ENCODE results near the gene STK4.
"Not testable (repeated sequence)": the region's sequence is repeated elsewhere in the genome, so short reads cannot be mapped to it uniquely, and the experiment has no call there.

The STK4 gene

DNA sequence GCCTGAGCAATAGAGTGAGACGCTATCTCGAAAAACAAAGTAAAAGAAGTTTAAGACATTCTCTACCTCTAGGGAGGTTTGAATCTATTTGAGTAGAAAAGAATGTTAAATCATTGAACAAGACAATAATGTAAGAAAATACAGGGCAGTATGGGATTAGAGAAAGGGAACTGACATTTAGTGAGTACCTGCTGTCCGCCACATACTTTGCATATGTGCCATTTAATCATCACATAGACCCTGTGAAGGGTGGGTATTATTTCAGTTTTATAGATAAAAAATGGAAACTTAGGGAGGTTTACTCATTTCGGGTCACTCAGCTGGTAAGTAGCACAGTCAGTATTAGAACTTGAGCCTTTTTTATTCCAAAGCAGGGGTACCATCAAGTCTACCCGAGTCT lies 31.4 kb downstream of the STK4 start:
- DNase-seq (ENCODE audit: insufficient read length, low spot score), result no peak
- TF ChIP-seq POLR2AphosphoS5 (IDR thresholded peaks at IDR 0.05; ENCODE audit: low read depth, low read length), result no peak
- TF ChIP-seq POU2F2 (IDR thresholded peaks at IDR 0.05; ENCODE audit: low read depth, low read length), result no peak
- TF ChIP-seq SPI1 (IDR thresholded peaks at IDR 0.05; ENCODE audit: low read depth, low read length), result peak; percentile 48
- TF ChIP-seq PAX5 (IDR thresholded peaks at IDR 0.05; ENCODE audit: insufficient read depth, low read length, severe bottlenecking), result no peak
- TF ChIP-seq POLR2A (IDR thresholded peaks at IDR 0.05; ENCODE audit: low read depth, low read length), result no peak
- no peak for TF ChIP-seq TAF1 (IDR thresholded peaks at IDR 0.05; ENCODE audit: low read depth, low read length)
- no peak for FAIRE-seq

DNA sequence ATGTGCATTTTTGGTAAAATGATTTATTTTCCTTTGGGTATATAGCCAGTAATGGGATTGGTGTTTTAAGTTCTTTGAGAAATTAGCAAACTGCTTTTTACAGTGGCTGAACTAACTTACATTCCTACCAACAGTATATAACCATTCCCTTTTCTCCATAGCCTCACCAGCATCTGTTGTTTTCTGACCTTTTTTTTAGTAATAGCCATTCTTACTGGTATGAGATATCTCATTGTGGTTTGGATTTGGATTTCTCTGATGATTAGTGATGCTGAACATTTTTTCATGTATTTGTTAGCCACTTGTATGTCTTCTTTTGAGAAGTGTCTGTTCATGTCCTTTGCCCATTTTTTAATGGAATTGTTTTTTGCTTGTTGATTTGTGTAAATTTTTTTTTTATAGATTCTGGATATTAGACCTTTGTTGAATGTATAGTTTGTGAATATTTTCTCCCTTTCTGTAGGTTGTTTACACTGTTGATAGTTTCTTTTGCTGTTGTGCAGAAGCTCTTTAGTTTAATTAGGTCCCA lies 42.3 kb downstream of the STK4 start:
- no peak for FAIRE-seq
- TF ChIP-seq PAX5 (IDR thresholded peaks at IDR 0.05; ENCODE audit: insufficient read depth, low read length, severe bottlenecking) (no peak), POLR2A (IDR thresholded peaks at IDR 0.05; ENCODE audit: low read depth, low read length) (no peak), POLR2AphosphoS5 (IDR thresholded peaks at IDR 0.05; ENCODE audit: low read depth, low read length) (no peak), SPI1 (IDR thresholded peaks at IDR 0.05; ENCODE audit: low read depth, low read length) (no peak), TAF1 (IDR thresholded peaks at IDR 0.05; ENCODE audit: low read depth, low read length) (no peak), POU2F2 (IDR thresholded peaks at IDR 0.05; ENCODE audit: low read depth, low read length) (no peak)
- no peak for DNase-seq (ENCODE audit: insufficient read length, low spot score)

DNA sequence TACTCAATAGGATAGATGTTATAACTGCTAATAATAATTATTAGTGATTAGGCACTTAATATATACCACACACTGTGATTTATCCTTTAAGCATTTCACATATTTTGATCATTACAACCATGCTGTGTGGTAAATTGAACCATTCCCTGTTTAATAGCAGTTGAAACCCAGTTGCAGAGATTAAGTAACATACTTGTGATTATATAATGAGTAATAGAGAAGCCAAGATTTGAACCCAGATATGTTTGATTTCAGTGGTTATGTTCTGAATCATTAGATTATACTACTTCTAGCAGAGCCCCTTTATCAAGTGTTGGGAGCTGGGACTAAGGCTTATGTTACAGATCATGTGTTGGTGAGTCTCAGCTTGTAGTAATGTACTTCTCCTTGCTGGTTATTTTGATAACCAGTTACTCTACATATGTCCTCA lies 44.1 kb downstream of the STK4 start:
- TF ChIP-seq POLR2A (IDR thresholded peaks at IDR 0.05; ENCODE audit: low read depth, low read length), result no peak
- no peak for TF ChIP-seq PAX5 (IDR thresholded peaks at IDR 0.05; ENCODE audit: insufficient read depth, low read length, severe bottlenecking)
- no peak for TF ChIP-seq SPI1 (IDR thresholded peaks at IDR 0.05; ENCODE audit: low read depth, low read length)
- no peak for TF ChIP-seq POLR2AphosphoS5 (IDR thresholded peaks at IDR 0.05; ENCODE audit: low read depth, low read length)
- TF ChIP-seq POU2F2 (IDR thresholded peaks at IDR 0.05; ENCODE audit: low read depth, low read length), result no peak
- no peak for TF ChIP-seq TAF1 (IDR thresholded peaks at IDR 0.05; ENCODE audit: low read depth, low read length)
- FAIRE-seq (no peak), DNase-seq (ENCODE audit: insufficient read length, low spot score) (no peak)

DNA sequence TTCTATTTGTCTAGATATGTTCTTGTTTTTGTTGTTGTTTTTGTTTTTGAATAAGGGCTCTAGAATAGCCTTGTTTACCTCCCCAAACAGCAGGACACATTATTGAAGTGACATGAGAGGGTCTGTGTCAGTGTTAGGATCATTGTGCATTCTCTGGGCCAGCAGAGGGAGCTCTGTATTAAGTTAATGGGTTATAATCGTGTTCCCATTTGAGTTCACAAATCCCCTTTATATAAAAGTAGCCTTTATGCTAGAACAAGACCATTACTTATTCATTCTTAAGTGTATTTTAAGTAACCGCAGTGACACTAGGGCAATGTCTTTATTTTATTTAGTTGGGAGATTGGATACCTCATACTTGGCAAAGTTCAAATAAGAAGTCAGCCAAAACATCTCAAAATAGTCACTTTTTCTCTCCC lies 44.8 kb downstream of the STK4 start:
- DNase-seq (ENCODE audit: insufficient read length, low spot score) (no peak), FAIRE-seq (no peak)
- TF ChIP-seq POLR2AphosphoS5 (IDR thresholded peaks at IDR 0.05; ENCODE audit: low read depth, low read length) (no peak), SPI1 (IDR thresholded peaks at IDR 0.05; ENCODE audit: low read depth, low read length) (no peak), POLR2A (IDR thresholded peaks at IDR 0.05; ENCODE audit: low read depth, low read length) (no peak), PAX5 (IDR thresholded peaks at IDR 0.05; ENCODE audit: insufficient read depth, low read length, severe bottlenecking) (no peak)

DNA sequence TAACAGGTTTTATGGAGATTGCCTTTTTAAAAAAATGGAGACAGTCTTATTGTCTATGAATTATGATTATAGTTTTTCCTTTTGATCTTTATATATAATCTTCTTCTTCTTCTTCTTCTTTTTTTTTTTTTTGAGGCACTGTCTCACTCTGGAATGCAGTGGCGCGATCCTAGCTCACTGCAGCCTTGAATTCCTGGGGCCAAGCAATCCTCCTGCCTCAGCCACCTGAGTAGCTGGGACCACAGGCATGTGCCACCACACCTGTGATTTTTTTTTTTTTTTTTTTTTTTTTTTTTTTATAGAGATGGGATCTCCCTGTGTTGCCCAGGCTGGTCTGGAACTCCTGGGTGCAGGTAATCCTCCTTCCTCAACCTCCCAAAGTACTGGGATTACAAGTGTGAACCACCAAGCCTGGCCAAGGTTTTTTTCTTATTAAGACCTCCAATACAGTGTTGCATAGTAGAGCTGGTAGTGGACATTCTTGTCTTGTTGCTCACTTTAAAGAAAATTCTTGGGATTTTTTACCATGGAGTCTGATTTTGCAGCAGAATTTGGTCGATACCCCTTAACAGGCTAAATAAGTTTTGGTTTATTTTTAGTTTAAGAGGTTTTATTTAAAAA lies 46.5 kb downstream of the STK4 start:
- no peak for TF ChIP-seq POU2F2 (IDR thresholded peaks at IDR 0.05; ENCODE audit: low read depth, low read length)
- no peak for TF ChIP-seq SPI1 (IDR thresholded peaks at IDR 0.05; ENCODE audit: low read depth, low read length)
- TF ChIP-seq POLR2A (IDR thresholded peaks at IDR 0.05; ENCODE audit: low read depth, low read length), result no peak
- TF ChIP-seq POLR2AphosphoS5 (IDR thresholded peaks at IDR 0.05; ENCODE audit: low read depth, low read length), result no peak
- no peak for TF ChIP-seq TAF1 (IDR thresholded peaks at IDR 0.05; ENCODE audit: low read depth, low read length)
- TF ChIP-seq PAX5 (IDR thresholded peaks at IDR 0.05; ENCODE audit: insufficient read depth, low read length, severe bottlenecking), result no peak
- FAIRE-seq (no peak), DNase-seq (ENCODE audit: insufficient read length, low spot score) (no peak)

DNA sequence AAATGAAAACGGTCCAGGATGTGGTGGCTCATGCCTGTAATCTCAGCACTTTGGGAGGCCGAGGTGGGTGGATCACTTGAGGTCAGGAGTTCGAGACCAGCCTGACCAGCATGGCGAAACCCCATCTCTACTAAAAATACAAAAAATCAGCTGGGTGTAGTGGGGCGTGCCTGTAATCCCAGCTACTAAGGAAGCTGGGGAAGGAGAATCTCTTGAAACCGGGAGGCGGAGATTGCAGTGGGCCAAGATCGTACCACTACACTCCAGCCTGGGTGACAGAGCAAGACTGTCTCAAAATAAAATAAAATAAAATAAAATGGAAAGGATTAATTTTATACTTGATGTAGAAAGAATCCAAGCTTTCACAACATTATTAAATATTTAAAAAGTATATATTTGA lies 47.8 kb downstream of the STK4 start:
- not testable (repeated sequence) for DNase-seq (ENCODE audit: insufficient read length, low spot score); FAIRE-seq

DNA sequence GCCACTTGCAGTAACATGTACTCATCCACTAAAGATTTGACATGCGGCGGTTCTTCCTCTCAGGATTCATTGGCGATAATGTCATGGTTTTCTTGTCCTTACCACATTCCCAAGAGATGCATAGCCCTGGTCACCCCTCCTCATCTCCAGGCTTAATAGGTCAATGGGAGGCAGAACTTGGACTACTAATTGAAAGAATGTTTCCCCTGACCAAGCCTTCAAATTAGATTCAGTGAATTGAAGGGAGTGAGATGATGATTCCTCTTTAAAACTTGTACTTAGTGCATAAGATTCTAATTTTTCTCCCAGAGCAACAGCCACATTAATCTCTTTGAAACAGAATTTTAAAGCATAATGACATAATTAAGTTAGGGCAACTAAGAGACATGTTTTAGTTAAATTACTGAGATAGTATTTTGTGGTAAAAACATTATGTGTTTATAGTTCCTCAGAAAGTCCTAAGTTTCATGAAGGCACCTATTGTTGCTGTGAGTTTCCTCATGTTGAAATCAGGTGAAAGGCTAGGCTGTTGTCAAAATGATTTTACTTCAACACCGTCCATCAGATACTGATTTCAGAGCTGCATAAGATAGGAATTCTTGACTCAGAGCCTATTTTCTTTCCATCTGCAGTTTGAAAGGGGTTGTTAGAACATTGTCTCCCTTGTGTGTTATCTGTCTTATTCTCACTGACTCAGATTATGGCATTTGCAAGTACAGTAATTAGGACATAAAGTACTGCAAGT lies 48.5 kb downstream of the STK4 start:
- no peak for DNase-seq (ENCODE audit: insufficient read length, low spot score)
- no peak for FAIRE-seq

DNA sequence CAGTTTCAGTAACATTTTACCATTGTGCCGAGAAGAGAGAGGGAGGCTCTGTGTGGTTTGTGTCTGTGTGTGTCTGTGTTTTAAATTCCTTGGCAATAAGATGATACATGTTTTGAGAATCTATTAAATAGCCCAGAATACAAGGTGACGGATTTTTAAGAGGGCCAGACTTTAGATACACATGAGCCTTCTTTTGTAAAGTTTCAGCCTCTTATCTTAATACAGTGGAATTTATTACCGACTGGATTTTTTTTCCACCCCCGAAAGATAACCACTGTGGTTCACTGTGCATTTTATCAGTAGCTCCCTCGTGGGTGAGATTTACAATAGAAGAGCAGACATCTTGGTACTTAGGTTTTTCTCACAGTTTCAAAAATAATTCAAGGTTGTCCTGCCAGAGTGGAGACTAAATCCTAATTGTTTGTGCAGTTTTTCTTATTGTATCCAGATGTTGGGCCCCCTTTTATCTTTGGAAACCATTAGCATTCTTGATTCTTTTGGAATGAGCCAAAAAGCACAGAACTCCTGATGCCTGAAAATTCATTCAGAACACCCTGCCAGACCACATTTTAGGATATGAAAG lies 49.9 kb downstream of the STK4 start:
- TF ChIP-seq POLR2A (IDR thresholded peaks at IDR 0.05; ENCODE audit: low read depth, low read length), result no peak
- no peak for TF ChIP-seq POLR2AphosphoS5 (IDR thresholded peaks at IDR 0.05; ENCODE audit: low read depth, low read length)
- no peak for TF ChIP-seq POU2F2 (IDR thresholded peaks at IDR 0.05; ENCODE audit: low read depth, low read length)
- no peak for TF ChIP-seq TAF1 (IDR thresholded peaks at IDR 0.05; ENCODE audit: low read depth, low read length)
- TF ChIP-seq PAX5 (IDR thresholded peaks at IDR 0.05; ENCODE audit: insufficient read depth, low read length, severe bottlenecking), result no peak
- TF ChIP-seq SPI1 (IDR thresholded peaks at IDR 0.05; ENCODE audit: low read depth, low read length), result no peak
- FAIRE-seq (no peak), DNase-seq (ENCODE audit: insufficient read length, low spot score) (no peak)

More for the DNA sequence above, 48.5 kb downstream of the STK4 start:
- TF ChIP-seq SPI1 (IDR thresholded peaks at IDR 0.05; ENCODE audit: low read depth, low read length), result no peak
- TF ChIP-seq POU2F2 (IDR thresholded peaks at IDR 0.05; ENCODE audit: low read depth, low read length), result no peak
- TF ChIP-seq TAF1 (IDR thresholded peaks at IDR 0.05; ENCODE audit: low read depth, low read length), result no peak
- TF ChIP-seq POLR2A (IDR thresholded peaks at IDR 0.05; ENCODE audit: low read depth, low read length), result no peak
- TF ChIP-seq POLR2AphosphoS5 (IDR thresholded peaks at IDR 0.05; ENCODE audit: low read depth, low read length), result no peak
- TF ChIP-seq PAX5 (IDR thresholded peaks at IDR 0.05; ENCODE audit: insufficient read depth, low read length, severe bottlenecking), result no peak

DNA sequence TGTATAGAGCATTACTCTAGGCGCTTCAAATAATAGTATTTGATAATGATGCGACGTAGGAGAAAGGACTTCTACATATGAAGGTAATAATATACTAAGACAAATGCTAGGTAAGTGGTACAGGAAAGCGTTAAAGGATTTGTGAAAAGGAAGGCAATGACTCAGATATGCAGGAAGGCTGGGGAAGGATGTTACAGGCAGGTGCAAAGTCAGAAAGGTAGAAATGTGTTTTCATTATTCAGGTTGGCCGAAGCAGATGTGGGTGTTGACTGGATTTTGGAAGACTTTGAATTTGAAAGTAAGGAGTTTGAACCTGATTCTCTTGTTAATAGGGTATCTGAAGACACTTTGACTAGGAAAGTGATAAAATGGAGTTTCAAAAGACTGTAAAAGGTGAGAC lies 51.0 kb downstream of the STK4 start:
- TF ChIP-seq POLR2A (IDR thresholded peaks at IDR 0.05; ENCODE audit: low read depth, low read length) (no peak), TAF1 (IDR thresholded peaks at IDR 0.05; ENCODE audit: low read depth, low read length) (no peak), POU2F2 (IDR thresholded peaks at IDR 0.05; ENCODE audit: low read depth, low read length) (no peak), PAX5 (IDR thresholded peaks at IDR 0.05; ENCODE audit: insufficient read depth, low read length, severe bottlenecking) (no peak), SPI1 (IDR thresholded peaks at IDR 0.05; ENCODE audit: low read depth, low read length) (no peak), POLR2AphosphoS5 (IDR thresholded peaks at IDR 0.05; ENCODE audit: low read depth, low read length) (no peak)
- FAIRE-seq (no peak), DNase-seq (ENCODE audit: insufficient read length, low spot score) (no peak)
